ENCODE measurements around the gene ADGRA1. TPM values are rescaled to one million over a fixed set of nuclear protein-coding genes. Genes with fewer than 3 reads are reported as not detected.

The ADGRA1 gene
- total RNA-seq, 6 donors from 2014 or later, result 0.30 to 1.0 (median 0.39) TPM; not detected in 1

DNA sequence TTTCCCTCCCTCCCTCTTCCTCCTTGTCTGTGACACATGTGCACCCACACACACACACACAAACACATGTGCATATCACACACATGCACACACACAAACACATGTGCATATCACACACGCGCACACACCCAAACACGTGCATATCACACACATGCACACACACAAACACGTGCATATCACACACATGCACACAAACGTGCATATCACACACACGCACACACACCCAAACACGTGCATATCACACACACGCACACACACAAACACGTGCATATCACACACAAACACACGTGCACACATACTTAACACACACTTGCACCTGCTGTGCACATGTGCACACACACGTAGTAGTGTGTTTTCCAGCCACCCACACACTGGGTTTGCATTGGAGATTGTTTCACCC is 42.9 kb downstream of the ADGRA1 start:
- DNase-seq, result no peak
- Histone ChIP-seq H3K4me1 (no peaks in the 10 kb centered on the region), H3K36me3 (no peaks in the 10 kb centered on the region), H3K4me3 (no peak overlapping the region), H3K27ac (no peak overlapping the region), H3K9me3 (peaks cover 0 to 4% (median 0%) of the 10 kb centered on the region in 4 donors), H3K27me3 (no peaks in the 10 kb centered on the region)
- 85 to 91% methylated on average over 11 of the region's 11 CpGs for WGBS, 2 donors
- TF ChIP-seq POLR2AphosphoS5 (IDR thresholded peaks at IDR 0.05) (no peak), POLR2A (IDR thresholded peaks at IDR 0.05) (no peak), EP300 (IDR thresholded peaks at IDR 0.05) (no peak)
- TF ChIP-seq, protein P1, sequence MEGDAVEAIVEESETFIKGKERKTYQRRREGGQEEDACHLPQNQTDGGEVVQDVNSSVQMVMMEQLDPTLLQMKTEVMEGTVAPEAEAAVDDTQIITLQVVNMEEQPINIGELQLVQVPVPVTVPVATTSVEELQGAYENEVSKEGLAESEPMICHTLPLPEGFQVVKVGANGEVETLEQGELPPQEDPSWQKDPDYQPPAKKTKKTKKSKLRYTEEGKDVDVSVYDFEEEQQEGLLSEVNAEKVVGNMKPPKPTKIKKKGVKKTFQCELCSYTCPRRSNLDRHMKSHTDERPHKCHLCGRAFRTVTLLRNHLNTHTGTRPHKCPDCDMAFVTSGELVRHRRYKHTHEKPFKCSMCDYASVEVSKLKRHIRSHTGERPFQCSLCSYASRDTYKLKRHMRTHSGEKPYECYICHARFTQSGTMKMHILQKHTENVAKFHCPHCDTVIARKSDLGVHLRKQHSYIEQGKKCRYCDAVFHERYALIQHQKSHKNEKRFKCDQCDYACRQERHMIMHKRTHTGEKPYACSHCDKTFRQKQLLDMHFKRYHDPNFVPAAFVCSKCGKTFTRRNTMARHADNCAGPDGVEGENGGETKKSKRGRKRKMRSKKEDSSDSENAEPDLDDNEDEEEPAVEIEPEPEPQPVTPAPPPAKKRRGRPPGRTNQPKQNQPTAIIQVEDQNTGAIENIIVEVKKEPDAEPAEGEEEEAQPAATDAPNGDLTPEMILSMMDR (IDR thresholded peaks at IDR 0.05), result no peak
- ATAC-seq (ENCODE audit: low FRiP score in 2 of 2), result no peak

DNA sequence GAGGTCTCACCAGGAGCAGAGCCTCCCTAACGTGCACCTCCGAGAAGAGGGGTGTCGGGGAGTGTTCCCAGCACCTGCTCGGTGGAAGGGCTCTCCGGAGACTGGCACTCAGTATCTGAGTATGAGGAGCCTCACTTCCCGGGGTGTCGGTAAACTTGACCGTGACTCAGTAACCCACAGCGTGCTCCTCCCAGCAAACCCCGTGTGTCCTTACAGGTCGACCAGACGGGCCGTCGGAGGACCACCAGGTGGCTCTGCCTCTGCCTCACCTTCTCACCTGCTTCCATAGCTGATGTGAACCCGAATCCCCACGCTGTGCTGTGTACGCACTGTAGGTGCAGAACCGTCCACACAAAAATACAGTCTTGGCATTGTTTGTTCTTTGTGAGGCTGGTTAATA is 43.3 kb downstream of the ADGRA1 start:
- H3K4me3 ChIP-seq, result no peak overlapping the region
- WGBS, 2 donors, result 69 to 75% methylated on average over 12 to 18 of the region's 18 CpGs
- H3K27ac ChIP-seq, result no peak overlapping the region
- DNase-seq (peak; percentile 14 to 55), ATAC-seq (ENCODE audit: low FRiP score in 2 of 2) (no peak)
- H3K4me1 ChIP-seq, result no peaks in the 10 kb centered on the region
- no peaks in the 10 kb centered on the region for H3K27me3 ChIP-seq
- no peaks in the 10 kb centered on the region for H3K36me3 ChIP-seq
- no peak for TF ChIP-seq POLR2AphosphoS5 (IDR thresholded peaks at IDR 0.05)
- no peak for TF ChIP-seq POLR2A (IDR thresholded peaks at IDR 0.05)
- TF ChIP-seq EP300 (IDR thresholded peaks at IDR 0.05), result no peak
- TF ChIP-seq, protein P1 (IDR thresholded peaks at IDR 0.05), result no peak
- H3K9me3 ChIP-seq, result peaks cover 0 to 4% (median 0%) of the 10 kb centered on the region in 4 donors

DNA sequence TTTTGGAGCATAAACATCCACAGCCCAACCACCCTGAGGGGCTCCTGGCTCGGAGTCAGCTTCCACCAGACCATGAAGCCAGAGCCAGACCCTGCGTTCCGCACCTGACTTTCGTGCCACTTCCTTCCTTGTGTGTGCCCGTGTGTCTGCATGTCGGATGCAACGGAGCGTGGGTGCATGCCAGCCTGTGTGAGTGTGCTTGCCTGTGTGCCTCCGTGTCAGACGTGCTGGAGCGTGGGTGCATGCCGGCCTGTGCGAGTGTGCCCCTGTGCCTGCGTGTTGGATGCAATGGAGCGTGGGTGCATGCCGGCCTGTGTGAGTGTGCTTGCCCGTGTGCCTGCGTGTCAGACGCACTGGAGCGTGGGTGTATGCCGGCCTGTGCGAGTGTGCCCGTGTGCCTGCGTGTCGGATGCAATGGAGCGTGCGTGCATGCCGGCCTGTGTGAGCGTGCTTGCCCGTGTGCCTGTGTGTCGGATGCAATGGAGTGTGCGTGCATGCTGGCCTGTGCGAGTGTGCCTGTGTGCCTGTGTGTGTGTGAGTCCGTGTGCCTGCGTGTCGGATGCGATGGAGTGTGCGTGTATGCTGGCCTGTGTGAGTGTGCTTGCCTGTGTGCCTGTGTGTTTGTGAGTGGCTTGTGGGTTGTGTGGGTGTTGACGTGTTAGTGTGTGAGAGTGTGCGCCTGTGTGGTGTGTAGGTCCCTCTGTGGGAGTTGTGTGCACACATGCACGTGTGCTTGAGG is 44.2 kb downstream of the ADGRA1 start:
- Histone ChIP-seq H3K27ac (no peak overlapping the region), H3K27me3 (no peaks in the 10 kb centered on the region), H3K9me3 (peaks cover 0 to 4% (median 0%) of the 10 kb centered on the region in 4 donors), H3K4me3 (no peak overlapping the region), H3K4me1 (no peaks in the 10 kb centered on the region), H3K36me3 (no peaks in the 10 kb centered on the region)
- peak in 1 of 2 donors; percentile 39 for ATAC-seq (ENCODE audit: low FRiP score in 2 of 2)
- peak; percentile 18 to 71 for DNase-seq
- WGBS, 2 donors, result 79 to 84% methylated on average over 36 to 41 of the region's 41 CpGs
- no peak for TF ChIP-seq POLR2A (IDR thresholded peaks at IDR 0.05)

- TF ChIP-seq, protein P1 (IDR thresholded peaks at IDR 0.05), result no peak
- TF ChIP-seq POLR2A (IDR thresholded peaks at IDR 0.05) (no peak), EP300 (IDR thresholded peaks at IDR 0.05) (no peak), POLR2AphosphoS5 (IDR thresholded peaks at IDR 0.05) (no peak)
- DNase-seq, result peak; percentile 18 to 63
- ATAC-seq (ENCODE audit: low FRiP score in 2 of 2), result peak; percentile 12
Measured at GRCh38 chr10:133132473-133133291, 45.0 kb downstream of the ADGRA1 start.

GRCh38 chr10:133133471-133134231 is 45.9 kb downstream of the ADGRA1 start:
- ATAC-seq (ENCODE audit: low FRiP score in 2 of 2) (peak; percentile 12 to 28), DNase-seq (peak; percentile 19 to 75)
- TF ChIP-seq, protein P1 (IDR thresholded peaks at IDR 0.05), result no peak
- no peak for TF ChIP-seq POLR2AphosphoS5 (IDR thresholded peaks at IDR 0.05)
- no peak for TF ChIP-seq POLR2A (IDR thresholded peaks at IDR 0.05)
- no peak for TF ChIP-seq EP300 (IDR thresholded peaks at IDR 0.05)
- WGBS, 2 donors, result 77% methylated on average over 15 to 19 of the region's 20 CpGs
- H3K27ac ChIP-seq, result no peak overlapping the region
- H3K36me3 ChIP-seq, result no peaks in the 10 kb centered on the region
- H3K4me1 ChIP-seq, result no peaks in the 10 kb centered on the region
- H3K9me3 ChIP-seq, result no peaks in the 10 kb centered on the region
- no peaks in the 10 kb centered on the region for H3K27me3 ChIP-seq
- no peak overlapping the region for H3K4me3 ChIP-seq

More at GRCh38 chr10:133132473-133133291, 45.0 kb downstream of the ADGRA1 start:
- no peak overlapping the region for H3K4me3 ChIP-seq
- no peaks in the 10 kb centered on the region for H3K27me3 ChIP-seq
- no peaks in the 10 kb centered on the region for H3K4me1 ChIP-seq
- no peaks in the 10 kb centered on the region for H3K36me3 ChIP-seq
- no peak overlapping the region for H3K27ac ChIP-seq
- H3K9me3 ChIP-seq, result peaks cover 0 to 4% (median 0%) of the 10 kb centered on the region in 4 donors
- 92% methylated on average over 18 to 26 of the region's 26 CpGs for WGBS, 2 donors
